PC-9 (cell line): ENCODE results near the gene TTLL9. TPM values are rescaled to one million over a fixed set of nuclear protein-coding genes. Genes with fewer than 3 reads are reported as not detected.

ENCODE experiments used
- BruUV-seq: library from RNA; stranded (reverse); fragments of 400-500 nt; replicated peaks from 2 replicates; lab custom pipeline; 2021; lab: Mats Ljungman, UMichigan
- CTCF ChIA-PET: fragments of 300-600 bp; sonication (Branson Sonifier 250); formaldehyde crosslinking; loops from one replicate; lab custom pipeline; 2022; ENCODE audit warnings: antibody characterized with exemption; lab: Charles Lee
- POLR2A ChIA-PET: fragments of 300-600 bp; sonication (Branson Sonifier 250); formaldehyde crosslinking; loops from one replicate; lab custom pipeline; 2022; ENCODE audit warnings: antibody characterized with exemption; ENCODE audit not compliant: unreplicated experiment; lab: Charles Lee
- DNase-seq, 2 experiments: peaks; one replicate each; pipeline versions ENCODE4 v3.0.0 to v3.0.0-alpha.2; 2015 to 2022; ENCODE audit warnings: mixed read lengths in 1 of 2
- H2AFZ ChIP-seq: fragments of 200-600 bp; sonication (generic); 2 replicates; pipeline ENCODE4 v1.8.1; 2017; ENCODE audit warnings: antibody characterized with exemption
- H3F3A ChIP-seq: fragments of 200-600 bp; sonication (generic); 2 replicates; pipeline ENCODE4 v1.8.1; 2017; ENCODE audit warnings: antibody characterized with exemption, mild to moderate bottlenecking, low read depth; ENCODE audit not compliant: insufficient read depth
- H3K27ac ChIP-seq: fragments of 200-600 bp; sonication (generic); 2 replicates; pipeline ENCODE4 v1.6.1; 2016; ENCODE audit warnings: mixed run types
- H3K27me3 ChIP-seq: fragments of 200-600 bp; sonication (generic); 2 replicates; pipeline ENCODE4 v1.6.1; 2016; ENCODE audit warnings: low read depth, mixed run types; ENCODE audit not compliant: insufficient read depth
- H3K36me3 ChIP-seq: fragments of 200-600 bp; sonication (generic); 2 replicates; pipeline ENCODE4 v1.6.1; 2016; ENCODE audit warnings: low read depth, mixed run types
- H3K4me1 ChIP-seq: fragments of 200-600 bp; sonication (generic); replicated peaks from 2 replicates; pipeline ENCODE4 v1.6.1; 2016; ENCODE audit warnings: mixed run types; ENCODE audit not compliant: insufficient read depth
- H3K4me2 ChIP-seq: fragments of 200-600 bp; sonication (generic); 2 replicates; pipeline ENCODE4 v1.6.1; 2017; ENCODE audit warnings: mixed run types
- H3K4me3 ChIP-seq: fragments of 200-600 bp; sonication (generic); 2 replicates; pipeline ENCODE4 v1.6.1; 2016; ENCODE audit warnings: mixed run types
- H3K79me2 ChIP-seq: fragments of 200-600 bp; sonication (generic); 2 replicates; pipeline ENCODE4 v1.6.1; 2017; ENCODE audit warnings: low read depth, mixed run types
- H3K9me2 ChIP-seq: fragments of 200-600 bp; sonication (generic); 2 replicates; pipeline ENCODE4 v1.8.1; 2017; ENCODE audit warnings: mild to moderate bottlenecking; ENCODE audit not compliant: insufficient read depth
- H3K9me3 ChIP-seq: fragments of 200-600 bp; sonication (generic); 2 replicates; pipeline ENCODE4 v1.8.1; 2016; ENCODE audit warnings: low read depth; ENCODE audit not compliant: insufficient read depth
- H4K20me1 ChIP-seq: fragments of 200-600 bp; sonication (generic); 2 replicates; pipeline ENCODE4 v1.8.1; 2017; ENCODE audit not compliant: insufficient read depth
- EZH2 ChIP-seq: fragments of 200-600 bp; sonication (generic); IDR thresholded peaks from 2 replicates; pipeline ENCODE4 v1.8.0; 2017; ENCODE audit warnings: antibody characterized with exemption, low read depth
- intact Hi-C: fragments of 100-400 bp; cut with micrococcal nuclease; formaldehyde crosslinking; loops from one replicate; pipeline ENCODE4 v1.10.0; 2022; ENCODE audit not compliant: unreplicated experiment
- total RNA-seq: library from RNA; stranded (reverse); gene quantifications from 2 replicates; pipeline ENCODE4 v1.2.3, GENCODE V29; 2021
- TF ChIP-seq, protein P1 (sequence below): fragments of 200-600 bp; sonication (generic); conservative IDR thresholded peaks from 2 replicates; pipeline ENCODE4 v1.6.1; 2017; ENCODE audit warnings: mixed run types, antibody characterized with exemption, mild to moderate bottlenecking, moderate library complexity

Gene TTLL9
- total RNA-seq, 1 experiment from 2014 or later = 1.8 TPM

DNA sequence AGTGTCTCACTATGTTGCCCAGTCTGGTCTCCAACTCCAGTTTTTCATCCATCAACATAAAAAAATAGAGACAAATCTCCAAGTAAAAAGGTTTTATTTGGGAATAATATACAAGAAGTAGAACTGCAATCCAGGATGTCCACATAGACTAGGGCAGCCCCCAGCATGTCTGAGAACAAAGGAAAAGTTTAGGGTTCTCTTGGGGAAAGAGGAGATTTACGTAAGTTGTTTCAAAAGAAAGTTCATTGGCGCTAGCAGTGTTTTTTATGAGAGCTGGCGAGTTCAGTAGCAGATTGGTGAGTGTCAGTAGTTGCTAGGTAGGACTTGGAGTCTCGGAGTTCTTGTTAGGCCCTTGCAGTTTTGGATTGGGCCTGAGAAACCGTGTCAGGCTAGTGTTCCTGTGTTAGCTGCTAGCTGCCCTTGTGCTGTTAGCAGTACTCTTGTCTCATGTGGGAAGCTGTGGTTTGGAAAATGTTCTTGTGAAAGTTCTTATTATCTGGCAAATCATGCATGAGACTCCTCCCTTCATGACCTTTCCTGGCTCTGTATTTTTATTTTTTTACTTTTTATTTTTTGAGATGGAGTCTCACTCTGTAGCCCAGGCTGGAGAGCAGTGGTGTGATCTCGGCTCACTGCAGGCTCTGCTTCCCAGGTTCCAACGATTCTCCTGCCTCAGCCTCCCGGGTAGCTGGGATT, 24.7 kb downstream of the TTLL9 start:
- no peak for TF ChIP-seq EZH2
- TF ChIP-seq, protein P1, sequence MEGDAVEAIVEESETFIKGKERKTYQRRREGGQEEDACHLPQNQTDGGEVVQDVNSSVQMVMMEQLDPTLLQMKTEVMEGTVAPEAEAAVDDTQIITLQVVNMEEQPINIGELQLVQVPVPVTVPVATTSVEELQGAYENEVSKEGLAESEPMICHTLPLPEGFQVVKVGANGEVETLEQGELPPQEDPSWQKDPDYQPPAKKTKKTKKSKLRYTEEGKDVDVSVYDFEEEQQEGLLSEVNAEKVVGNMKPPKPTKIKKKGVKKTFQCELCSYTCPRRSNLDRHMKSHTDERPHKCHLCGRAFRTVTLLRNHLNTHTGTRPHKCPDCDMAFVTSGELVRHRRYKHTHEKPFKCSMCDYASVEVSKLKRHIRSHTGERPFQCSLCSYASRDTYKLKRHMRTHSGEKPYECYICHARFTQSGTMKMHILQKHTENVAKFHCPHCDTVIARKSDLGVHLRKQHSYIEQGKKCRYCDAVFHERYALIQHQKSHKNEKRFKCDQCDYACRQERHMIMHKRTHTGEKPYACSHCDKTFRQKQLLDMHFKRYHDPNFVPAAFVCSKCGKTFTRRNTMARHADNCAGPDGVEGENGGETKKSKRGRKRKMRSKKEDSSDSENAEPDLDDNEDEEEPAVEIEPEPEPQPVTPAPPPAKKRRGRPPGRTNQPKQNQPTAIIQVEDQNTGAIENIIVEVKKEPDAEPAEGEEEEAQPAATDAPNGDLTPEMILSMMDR = no peak
- Histone ChIP-seq H3K9me3 (no peaks in the 10 kb centered on the region), H3F3A (no peaks in the 10 kb centered on the region), H3K27ac (no peak overlapping the region), H3K27me3 (peaks cover 17% of the 10 kb centered on the region), H3K36me3 (no peaks in the 10 kb centered on the region), H3K9me2 (no peaks in the 10 kb centered on the region), H2AFZ (no peak overlapping the region), H3K4me3 (no peak overlapping the region), H3K4me1 (no peaks in the 10 kb centered on the region), H3K4me2 (no peak overlapping the region), H4K20me1 (no peaks in the 10 kb centered on the region), H3K79me2 (no peaks in the 10 kb centered on the region)
- DNase-seq = no peak
- intact Hi-C loops = no loop called here
- no TSS peak for BruUV-seq
- POLR2A ChIA-PET = no interaction called here
- CTCF ChIA-PET = no interaction called here

DNA sequence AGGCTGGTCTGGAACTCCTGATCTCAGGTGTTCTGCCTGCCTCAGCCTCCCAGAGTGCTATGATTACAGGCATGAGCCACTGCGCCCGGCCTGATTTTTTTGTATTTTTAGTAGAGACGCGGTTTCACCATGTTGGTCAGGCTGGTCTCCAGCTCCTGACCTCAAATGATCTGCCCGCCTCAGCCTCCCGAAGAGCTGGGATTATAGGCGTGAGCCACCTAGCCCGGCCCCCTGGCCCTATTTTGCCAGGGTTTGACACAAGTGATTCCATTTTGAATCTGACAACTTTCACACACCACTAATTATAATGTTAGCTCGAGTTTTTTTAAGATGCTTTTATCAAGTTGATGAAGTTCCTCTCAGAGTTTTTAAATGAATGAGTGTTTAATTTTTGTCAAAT, 25.6 kb downstream of the TTLL9 start:
- CTCF ChIA-PET = no interaction called here
- H4K20me1 ChIP-seq = no peaks in the 10 kb centered on the region
- no peak overlapping the region for H3K27ac ChIP-seq
- no peak overlapping the region for H3K4me2 ChIP-seq
- TF ChIP-seq EZH2 = no peak
- TF ChIP-seq, protein P1 = no peak
- H3K27me3 ChIP-seq = peaks cover 23% of the 10 kb centered on the region
- H3K9me2 ChIP-seq = no peaks in the 10 kb centered on the region
- H3K4me3 ChIP-seq = no peak overlapping the region
- H3K79me2 ChIP-seq = no peaks in the 10 kb centered on the region
- H3K4me1 ChIP-seq = no peaks in the 10 kb centered on the region
- intact Hi-C loops = no loop called here
- BruUV-seq = no TSS peak
- POLR2A ChIA-PET = no interaction called here
- no peaks in the 10 kb centered on the region for H3F3A ChIP-seq
- DNase-seq = no peak
- H2AFZ ChIP-seq = no peak overlapping the region
- no peaks in the 10 kb centered on the region for H3K36me3 ChIP-seq
- no peaks in the 10 kb centered on the region for H3K9me3 ChIP-seq

DNA sequence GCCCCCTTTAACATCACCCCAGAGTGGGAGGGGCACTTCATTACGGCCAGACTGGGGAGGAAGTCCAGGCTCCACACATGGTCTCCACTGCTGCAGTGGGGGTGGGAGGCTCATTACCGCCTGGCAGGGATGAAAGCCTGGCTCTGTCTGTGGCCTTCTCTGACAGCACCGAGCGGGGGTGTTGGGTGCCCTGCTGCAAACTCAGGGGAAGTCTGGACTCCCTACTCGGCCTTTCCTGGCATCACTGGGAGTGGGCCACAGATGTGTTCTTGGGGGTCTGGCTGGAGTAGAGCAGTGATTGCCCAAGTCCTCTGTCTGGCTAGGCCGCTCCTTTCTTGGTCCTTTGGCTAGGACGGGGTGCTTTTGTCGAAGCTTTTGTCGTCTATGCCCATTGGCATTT, 27.1 kb downstream of the TTLL9 start:
- H3K27me3 ChIP-seq = peaks cover 31% of the 10 kb centered on the region
- H2AFZ ChIP-seq = no peak overlapping the region
- DNase-seq = no peak
- no peaks in the 10 kb centered on the region for H3K9me3 ChIP-seq
- no peak overlapping the region for H3K27ac ChIP-seq
- H3K9me2 ChIP-seq = no peaks in the 10 kb centered on the region
- H3K4me3 ChIP-seq = no peak overlapping the region
- H3K79me2 ChIP-seq = no peaks in the 10 kb centered on the region
- H3K36me3 ChIP-seq = no peaks in the 10 kb centered on the region
- no peak overlapping the region for H3K4me2 ChIP-seq
- ChIA-PET CTCF (no interaction called here), POLR2A (interaction anchor here (0.7 kb wide), 1 partner anchor 22 kb away, joined by 4 read pairs; no protein-coding TSS in a partner anchor)
- BruUV-seq = no TSS peak
- TF ChIP-seq, protein P1 = no peak
- no peak for TF ChIP-seq EZH2
- no peaks in the 10 kb centered on the region for H3K4me1 ChIP-seq
- intact Hi-C loops = no loop called here
- no peaks in the 10 kb centered on the region for H3F3A ChIP-seq
- no peaks in the 10 kb centered on the region for H4K20me1 ChIP-seq
